Hindlimb muscle (tissue), 1 donor: ENCODE measurements around the gene CAVIN1. TPM values are rescaled to one million over a fixed set of nuclear protein-coding genes. Genes with fewer than 3 reads are reported as not detected.
"Not testable (repeated sequence)": the region's sequence is repeated elsewhere in the genome, so short reads cannot be mapped to it uniquely, and the experiment has no call there.

ENCODE experiments used
- DNase-seq: peaks from one replicate; pipeline ENCODE4 v3.0.0-alpha.2; 2013
- polyA plus RNA-seq: library from polyadenylated mRNA; unstranded; fragments of 120-200 nt; gene quantifications from one replicate; pipeline ENCODE4 v1.2.1, GENCODE V29; 2013; ENCODE audit not compliant: insufficient read length

Gene CAVIN1, protein sequence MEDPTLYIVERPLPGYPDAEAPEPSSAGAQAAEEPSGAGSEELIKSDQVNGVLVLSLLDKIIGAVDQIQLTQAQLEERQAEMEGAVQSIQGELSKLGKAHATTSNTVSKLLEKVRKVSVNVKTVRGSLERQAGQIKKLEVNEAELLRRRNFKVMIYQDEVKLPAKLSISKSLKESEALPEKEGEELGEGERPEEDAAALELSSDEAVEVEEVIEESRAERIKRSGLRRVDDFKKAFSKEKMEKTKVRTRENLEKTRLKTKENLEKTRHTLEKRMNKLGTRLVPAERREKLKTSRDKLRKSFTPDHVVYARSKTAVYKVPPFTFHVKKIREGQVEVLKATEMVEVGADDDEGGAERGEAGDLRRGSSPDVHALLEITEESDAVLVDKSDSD
- polyA plus RNA-seq: 301 TPM

DNA sequence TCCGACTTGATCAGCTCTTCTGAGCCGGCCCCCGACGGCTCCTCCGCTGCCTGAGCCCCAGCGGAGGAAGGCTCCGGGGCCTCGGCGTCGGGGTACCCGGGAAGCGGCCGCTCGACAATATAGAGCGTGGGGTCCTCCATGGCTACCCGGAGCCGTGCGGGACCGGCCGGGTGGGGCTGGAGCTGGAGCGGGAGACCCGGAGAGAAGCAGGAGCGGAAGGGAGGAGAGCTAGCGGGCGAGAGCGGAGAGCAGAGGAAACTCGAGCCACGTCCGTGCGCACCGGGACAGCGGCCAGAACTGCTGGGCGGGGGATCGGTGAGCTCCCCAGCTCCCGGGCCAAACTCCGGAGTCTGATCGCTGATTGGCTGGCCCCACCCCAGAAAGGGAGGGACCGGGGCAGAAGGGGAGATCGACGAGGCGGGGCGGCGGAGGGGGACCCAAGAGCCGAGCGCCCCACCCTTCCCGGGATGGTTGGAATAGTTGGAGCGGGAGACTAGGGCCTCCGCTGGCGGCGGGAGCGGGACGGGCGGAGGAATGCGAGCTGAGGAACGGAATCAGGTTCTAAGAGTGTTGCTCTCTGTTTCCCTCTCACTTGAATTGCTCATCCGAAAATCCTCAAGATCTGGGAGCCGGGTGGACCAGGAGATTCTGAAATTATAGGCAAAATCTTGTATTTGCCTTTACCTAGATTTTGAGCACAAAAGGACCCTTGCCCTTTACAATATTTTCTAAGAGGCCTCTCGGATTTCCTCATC lies at the start of gene CAVIN1:
Gene CAVIN1, minus strand, starts transcription at position 299 of the 755 bp plus-strand sequence. Its CDS starts 159 bp downstream, at position 140.
- peak; percentile 100 for DNase-seq

DNA sequence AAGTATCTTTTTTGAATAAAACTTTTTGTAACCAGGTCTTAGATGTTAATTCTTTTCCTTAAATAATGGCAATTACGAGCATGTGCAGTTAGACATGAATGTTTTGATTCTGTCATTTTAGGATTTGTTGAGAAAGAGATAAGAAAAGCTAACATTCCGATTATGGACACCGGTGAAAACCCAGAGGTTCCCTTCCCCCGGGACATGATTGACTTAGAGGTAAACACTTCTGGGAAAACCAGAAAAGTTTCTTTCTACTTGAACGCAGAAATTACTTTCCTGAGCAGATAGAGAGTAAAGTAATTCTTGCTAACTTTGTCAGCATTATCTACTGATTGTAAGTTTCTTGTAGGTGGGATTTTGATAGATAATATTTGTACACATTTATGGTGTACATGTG lies 44.8 kb upstream of the CAVIN1 start:
- DNase-seq: no peak

DNA sequence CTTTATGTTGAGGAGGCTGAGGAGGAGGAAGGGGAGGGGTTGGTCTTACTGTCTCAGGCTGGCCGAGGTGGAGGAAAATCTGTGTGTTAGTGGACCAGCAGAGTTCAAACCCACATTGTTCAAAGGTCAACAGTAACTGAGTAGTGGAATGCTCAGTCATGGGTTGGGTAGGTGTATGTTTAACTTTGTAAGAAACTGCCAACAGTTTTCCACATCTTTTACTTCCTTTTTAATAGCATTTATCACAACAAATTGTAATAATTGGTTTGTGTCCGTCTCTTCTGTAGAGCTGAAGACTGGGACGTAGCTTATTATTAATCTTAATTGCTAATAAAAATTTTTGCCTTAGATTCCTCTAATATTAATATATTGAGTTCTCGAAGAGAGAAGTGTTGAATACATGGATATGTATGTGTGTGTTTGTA lies 40.9 kb upstream of the CAVIN1 start:
- DNase-seq: no peak

DNA sequence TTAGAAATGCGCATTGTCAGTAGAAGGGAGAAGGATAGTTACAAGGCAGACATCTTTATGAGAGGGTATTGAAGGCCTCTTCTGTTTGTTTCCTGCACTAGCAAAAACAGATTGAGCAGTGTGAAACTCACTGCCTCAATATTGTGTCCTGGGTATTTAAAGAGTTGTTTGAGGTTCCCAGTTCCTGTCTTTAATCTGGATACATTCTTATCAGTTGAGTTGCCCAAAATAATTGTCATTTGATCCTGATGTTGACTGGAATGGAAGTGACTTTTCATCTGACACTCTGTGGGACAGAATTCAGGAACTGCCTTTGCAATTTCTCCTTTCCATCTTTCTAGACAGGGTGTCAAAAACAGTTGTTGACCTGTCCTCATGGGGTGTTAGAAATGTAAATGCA lies 37.3 kb upstream of the CAVIN1 start:
- no peak for DNase-seq

DNA sequence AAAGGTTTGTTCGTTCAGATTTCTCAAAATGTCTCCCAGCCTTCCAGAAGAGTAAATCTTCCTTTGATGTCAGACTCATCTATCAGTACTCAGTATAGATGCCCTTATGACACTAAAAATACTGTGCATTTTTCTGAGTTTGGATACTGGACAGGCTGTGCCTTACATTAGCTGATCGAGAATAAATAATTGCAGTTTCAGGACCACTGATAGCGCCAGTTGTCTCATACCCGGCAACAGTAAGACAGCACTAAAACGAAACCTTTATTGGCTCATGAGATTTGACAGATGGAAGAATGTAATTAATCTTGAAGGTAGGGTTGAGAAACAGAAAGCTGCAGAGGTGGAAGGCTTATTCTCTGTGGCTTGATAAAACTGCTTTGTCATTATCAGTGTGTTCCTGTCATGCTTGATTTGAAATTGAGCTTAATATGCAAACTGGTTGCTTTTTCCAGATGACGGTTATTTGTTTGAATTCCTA lies 36.8 kb upstream of the CAVIN1 start:
- DNase-seq: no peak

DNA sequence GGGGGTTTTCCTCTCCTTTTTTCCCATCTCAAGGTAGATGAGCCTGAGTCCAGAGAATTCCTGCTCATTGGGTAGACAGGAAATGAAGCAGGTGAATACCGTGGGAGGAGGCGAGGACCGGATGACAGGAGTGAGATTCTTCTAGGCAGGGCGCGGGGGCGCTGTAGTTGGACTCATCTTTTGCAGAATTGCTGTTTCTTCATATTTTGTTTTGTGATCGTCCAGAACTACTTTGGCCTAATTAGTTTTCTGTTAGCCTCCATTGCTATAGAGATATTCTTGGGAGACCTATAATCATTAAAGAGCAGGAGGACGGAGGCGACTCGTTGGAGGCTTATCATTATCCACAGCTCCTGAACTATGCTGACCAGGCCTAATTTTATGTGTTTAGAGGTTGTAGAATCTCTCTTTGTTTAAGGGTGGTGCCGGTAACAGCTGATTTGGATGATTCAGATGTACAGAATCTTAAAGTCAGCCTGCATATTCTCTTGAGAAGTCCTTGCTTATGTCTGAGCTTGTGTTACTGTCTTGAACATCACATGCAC lies 36.3 kb upstream of the CAVIN1 start:
- DNase-seq: peak; percentile 55

DNA sequence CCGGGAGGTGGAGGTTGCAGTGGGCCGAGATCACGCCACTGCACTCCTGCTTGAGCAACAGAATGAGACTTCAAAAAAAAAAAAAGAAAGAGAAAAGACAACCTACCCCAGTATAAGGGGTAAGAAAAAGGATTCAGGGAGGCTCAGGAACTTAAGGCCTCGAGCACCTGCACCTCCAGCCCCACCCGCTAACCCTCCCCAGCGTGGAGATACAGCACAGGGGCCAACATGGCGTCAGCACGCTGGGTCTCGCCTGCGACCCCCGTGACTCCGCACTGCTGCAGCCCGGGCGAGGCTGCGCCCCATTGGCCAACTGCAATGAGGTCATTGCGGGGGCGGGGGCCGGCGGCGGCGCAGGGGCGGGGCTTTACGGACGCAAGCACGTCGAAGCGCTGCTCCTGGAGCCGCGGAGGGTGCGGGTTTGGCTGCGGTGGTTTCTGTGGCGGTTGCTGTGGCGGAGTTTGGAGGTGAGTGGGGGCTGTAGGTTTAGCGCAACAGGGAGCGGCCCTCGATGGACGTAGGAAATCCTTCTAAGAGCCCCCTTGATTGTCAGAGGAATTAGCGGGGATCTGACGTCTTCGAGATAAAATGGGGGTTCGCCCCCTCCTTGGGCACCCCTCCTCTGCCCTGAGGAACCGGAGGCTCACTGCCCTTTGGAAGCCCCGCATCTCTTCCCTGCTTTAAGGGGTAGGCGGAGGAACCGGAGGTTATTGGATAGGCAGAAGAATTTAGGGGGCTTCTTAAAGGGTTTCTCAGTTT lies 35.6 kb upstream of the CAVIN1 start, which contains the start of gene ATP6V0A1:
Gene ATP6V0A1, plus strand, starts transcription at position 382 of the 759 bp plus-strand sequence. CDS start 2,017 bp downstream, outside the sequence.
- peak; percentile 92 for DNase-seq

DNA sequence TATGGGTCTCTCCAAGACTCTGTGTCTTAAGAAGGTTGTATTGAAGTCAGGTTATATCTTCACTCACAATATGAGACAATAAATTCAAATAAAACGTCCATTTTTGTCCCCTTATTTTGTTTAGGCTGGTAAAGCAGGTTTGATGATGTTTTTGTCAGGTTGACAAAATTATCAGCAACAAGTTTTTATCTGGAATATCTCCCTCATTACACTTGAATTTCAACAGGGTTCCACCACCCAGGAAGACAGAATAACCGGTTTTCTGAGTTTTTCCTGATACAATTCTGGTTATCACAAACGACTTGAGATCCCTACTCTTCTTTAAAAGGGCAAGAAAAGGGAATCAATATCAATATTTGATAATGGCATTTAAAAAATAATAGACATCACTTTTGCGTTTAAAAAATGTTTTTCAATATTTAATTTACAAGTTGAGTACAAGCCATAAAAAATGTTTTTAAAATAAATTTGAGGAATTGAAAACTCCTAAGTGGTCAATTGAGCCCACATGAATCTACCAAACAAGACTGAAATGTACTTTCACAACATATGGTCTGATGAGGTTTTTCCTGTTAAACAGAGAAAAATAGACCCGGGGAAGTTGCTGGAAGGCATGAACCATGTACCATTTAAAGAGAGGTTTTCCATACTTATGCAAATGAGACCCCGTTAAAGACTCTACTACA lies 34.2 kb upstream of the CAVIN1 start:
- DNase-seq: no peak

DNA sequence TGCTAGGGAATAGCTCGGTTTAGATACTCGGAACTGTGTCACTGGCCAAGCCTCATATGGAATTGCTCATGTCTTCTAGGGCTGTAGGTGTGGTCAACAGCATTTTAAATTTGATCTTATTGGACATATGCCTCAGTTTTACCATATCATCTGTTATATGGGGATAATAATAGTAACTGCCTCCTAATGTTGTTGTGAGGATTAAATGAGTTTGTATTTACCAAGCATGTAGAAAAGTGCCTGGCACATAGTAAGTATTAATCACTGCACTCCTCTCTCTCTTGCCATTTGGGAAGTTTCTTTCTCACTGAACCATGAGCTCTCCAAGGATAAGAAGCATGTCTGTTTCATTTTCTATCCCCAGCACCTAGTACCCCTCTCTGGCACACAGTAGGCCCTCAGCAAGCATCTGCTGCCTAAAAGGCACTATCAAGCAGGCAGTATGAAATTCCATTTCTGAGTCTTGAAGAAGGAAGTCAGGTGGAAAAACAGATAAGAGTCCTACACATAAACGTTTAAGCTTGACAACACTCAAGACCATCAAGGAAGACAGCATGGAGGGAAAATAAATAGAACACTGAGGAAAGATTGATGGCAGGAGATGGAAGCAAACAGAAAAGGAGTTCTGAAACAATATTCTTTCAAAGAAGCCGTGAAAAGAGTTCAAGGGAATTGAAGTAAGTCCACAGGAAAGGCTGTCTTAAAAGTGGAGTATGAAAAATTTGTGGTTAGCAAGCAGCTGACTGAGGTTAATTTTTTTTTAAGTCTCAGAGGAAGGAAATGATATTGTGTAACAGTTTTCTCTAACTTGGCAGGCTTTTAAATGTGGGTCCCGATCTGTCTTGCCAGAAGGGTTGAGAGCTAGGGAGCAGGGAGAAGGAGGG lies 33.4 kb upstream of the CAVIN1 start:
- no peak for DNase-seq

DNA sequence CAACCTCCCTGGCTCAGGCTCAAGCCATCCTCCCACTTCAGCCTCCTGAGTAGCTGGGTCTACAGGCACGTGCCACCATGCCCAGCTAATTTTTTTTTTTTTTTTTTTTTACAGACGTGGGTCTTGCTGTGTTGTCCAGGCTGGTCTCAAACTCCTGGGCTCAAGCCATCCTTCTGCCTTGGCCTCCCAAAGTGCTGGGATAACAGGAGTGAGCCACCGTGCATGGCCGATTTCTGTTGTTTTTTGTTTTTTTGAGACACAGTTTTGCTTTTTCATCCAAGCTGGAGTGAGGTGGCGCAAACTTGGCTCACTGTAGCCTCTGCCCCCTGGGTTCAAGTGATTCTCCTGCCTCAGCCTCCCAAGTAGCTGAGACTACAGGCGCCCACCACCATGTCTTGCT lies 31.9 kb upstream of the CAVIN1 start:
- DNase-seq: not testable (repeated sequence)

DNA sequence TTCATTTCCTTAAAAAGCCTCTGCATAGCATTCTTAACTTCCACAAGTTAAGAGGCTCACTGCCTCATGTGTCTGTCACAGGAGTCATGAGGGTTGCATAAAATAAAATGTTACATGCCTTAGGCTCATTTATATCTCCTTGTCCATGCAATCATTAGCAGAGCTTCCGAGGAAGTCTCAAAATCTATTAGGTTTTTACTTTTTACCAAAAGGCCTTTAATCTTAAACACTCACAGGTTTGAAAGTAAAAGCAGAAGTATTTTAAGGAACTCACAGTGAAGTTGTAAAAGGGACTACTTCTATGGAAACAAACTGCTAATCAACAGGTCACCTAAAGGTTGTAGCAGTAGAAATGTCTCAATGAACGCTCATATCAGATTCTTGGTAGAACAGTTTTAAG lies 30.4 kb upstream of the CAVIN1 start:
- DNase-seq: no peak

DNA sequence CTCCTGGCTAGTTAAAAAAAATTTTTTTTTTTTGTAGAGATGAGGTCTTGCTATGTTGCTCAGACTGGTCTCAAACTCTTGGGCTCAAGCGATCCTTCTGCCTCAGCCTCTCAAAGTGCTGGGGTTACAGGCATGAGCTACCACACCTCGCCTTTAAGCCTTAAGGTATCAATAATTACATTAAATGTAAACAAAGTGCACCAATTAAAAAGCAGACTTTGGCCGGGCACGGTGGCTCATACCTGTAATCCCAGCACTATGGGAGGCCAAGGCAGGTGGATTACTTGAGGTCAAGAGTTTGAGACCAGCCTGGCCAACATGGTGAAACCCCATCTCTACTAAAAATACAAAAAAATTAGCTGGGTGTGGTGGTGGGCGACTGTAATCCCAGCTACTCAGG lies 28.2 kb upstream of the CAVIN1 start:
- DNase-seq: not testable (repeated sequence)

DNA sequence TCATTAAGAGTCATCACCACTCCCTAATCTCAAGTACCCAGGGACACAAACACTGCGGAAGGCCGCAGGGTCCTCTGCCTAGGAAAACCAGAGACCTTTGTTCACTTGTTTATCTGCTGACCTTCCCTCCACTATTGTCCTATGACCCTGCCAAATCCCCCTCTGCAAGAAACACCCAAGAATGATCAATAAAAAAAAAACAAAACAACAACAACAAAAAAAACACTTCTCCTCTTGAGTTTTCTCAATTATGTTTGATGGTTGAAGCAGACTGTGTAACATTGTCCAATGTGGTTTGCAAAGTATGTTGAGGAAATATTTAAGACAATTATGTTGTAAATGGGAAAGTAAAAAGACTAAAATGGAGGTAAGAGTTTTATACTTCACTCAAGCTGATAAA lies 26.8 kb upstream of the CAVIN1 start:
- not testable (repeated sequence) for DNase-seq

DNA sequence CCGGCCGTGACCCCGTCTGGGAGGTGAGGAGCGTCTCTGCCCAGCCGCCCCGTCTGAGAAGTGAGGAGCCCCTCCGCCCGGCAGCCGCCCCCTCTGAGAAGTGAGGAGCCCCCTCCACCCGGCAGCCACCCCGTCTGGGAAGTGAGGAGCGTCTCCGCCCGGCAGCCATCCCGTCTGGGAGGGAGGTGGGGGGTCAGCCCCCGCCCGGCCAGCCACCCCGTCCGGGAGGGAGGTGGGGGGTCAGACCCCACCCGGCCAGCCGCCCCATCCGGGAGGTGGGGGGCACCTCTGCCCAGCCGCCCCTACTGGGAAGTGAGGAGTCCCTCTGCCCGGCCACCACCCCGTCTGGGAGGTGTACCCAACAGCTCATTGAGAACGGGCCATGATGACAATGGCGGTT lies 26.1 kb upstream of the CAVIN1 start:
- not testable (repeated sequence) for DNase-seq

DNA sequence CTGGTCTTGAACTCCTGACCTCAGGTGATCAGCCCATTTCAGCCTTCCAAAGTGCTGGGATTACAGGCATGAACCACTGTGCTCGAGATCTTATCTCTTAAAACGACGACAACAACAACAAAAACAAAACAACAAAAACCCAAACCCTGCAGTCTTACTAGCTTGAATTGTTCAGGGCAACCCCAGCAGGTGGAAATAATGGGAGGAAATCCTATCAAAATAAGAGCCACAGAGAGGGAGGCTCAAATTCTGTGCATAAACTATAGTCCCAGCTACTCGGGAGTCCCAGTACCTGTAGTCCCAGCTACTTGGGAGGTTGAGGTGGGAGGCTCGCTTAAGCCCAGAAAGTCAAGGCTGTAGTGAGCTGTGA lies 19.1 kb upstream of the CAVIN1 start:
- DNase-seq: no peak

DNA sequence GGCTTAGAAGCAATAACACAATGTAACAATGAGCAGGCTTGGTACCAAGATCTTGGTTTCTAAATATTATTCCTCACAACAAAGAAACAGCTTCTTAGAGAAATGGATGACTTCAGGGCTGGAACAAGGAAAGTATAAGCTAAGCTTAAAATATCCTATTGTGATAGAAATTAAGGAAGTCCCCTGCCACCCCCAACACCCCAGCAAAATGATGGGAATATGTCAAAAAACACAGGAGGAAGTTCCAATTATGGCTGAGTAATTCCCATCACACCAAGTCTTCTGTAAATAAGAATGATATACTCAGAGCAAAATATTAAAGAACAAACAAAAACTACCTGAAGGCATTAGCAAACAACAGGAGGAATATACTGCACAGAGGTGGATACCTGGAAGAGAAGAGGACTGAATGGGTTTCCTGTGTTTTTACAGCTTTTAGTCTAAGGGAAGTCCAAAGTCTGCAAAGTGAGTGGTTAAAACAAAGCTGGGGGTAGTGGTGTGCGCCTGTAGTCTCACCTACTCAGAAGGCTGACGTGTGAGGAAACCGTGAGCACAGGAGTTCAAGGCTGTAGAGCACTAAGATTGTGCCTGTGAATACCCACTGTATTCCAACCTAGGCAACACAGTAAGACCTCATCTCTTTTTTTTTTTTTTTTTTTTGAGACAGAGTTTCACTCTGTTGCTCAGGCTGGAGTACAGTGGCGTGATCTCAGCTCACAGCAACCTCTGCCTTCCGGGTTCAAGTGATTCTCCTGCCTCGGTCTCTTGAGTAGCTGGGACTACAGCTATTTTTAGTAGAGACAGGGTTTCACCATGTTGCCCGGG lies 18.5 kb upstream of the CAVIN1 start:
- no peak for DNase-seq

DNA sequence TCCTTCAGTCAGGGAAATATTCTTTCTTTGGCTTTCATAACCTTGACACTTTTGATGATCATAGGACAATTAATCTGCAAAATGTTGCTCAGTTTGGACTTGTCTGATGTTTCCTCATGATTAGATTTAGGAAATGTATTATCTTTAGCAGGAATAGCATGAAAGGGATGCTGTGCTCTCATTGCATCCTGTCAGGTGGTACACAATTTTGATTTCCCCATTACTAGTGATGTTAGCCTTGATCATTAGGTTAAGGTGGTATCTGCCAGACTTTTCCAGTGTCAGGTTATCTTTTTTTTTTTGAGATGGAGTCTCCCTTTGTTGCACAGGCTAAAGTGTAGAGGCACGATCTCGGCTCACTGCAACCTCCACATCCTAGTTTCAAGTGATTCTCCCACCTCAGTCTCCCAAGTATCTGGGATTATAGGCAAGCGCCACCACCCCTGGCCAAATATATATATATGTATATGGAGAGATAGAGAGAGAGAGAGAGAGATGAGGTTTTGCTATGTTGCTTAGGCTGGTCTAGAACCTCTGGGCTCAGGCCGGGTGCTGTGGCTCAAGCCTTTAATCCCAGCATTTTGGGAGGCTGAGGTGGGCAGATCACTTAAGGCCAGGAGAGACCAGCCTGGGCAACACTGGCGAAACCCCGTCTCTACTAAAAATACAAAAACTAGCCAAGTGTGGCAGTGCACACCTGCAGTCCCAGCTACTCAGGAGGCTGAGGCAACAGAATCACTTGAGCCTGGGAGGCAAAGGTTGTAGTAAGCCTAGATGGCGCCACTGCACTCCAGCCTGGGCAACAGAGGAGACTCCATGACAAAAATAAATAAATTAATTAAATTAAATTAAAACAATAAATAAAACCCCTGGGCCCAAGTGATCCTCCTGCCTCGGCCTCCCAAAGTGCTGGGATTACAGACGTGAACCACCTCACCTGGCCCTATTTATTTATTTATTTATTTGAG lies 15.8 kb upstream of the CAVIN1 start:
- DNase-seq: no peak

DNA sequence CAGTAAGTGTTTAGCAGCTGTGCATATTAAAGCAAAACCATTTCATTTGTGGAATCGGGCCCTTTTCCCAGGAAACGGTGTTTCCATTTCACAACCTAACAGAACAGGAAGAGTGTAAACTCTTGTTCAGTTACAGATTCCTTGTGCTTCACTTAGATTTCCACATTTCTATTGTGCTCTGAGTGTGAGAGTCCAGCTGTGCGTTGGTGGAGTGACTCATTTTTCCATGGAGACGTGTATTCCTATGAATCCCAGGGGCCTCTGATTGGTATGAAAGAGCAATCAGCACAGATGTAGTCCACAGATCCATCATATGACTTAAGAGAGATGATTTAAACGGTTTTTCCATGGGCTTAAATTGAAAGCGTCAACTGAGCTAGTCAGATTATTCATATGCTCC lies 13.3 kb upstream of the CAVIN1 start:
- peak; percentile 88 for DNase-seq

DNA sequence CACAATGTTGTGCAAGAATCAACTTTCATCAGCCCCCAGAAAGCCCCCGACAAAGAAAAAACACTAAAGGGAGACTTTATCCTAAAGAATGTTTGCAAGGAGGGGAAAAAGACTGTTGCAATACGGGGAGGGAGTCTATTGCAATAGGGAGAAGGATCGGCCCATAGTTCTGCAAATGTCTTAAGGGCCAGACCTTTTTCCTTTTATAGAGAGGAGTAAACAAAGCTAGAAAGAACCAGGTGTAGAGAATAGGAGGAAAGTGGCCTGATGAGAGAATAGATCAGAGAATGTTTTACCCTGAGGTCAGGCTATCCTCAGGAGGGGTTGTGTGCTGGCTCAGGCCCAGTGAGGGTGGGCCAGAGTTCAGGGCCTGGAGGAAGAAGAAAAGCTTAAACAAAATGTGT lies 8.7 kb upstream of the CAVIN1 start:
- DNase-seq: no peak
